SK-N-DZ (cell line): ENCODE data around the gene EDC4.
"Not testable (repeated sequence)": the region's sequence is repeated elsewhere in the genome, so short reads cannot be mapped to it uniquely, and the experiment has no call there.

Experiments
- DNase-seq: peaks from one replicate; pipeline ENCODE4 v3.0.0-alpha.2; 2015; ENCODE audit warnings: low spot score

EDC4 gene

DNA sequence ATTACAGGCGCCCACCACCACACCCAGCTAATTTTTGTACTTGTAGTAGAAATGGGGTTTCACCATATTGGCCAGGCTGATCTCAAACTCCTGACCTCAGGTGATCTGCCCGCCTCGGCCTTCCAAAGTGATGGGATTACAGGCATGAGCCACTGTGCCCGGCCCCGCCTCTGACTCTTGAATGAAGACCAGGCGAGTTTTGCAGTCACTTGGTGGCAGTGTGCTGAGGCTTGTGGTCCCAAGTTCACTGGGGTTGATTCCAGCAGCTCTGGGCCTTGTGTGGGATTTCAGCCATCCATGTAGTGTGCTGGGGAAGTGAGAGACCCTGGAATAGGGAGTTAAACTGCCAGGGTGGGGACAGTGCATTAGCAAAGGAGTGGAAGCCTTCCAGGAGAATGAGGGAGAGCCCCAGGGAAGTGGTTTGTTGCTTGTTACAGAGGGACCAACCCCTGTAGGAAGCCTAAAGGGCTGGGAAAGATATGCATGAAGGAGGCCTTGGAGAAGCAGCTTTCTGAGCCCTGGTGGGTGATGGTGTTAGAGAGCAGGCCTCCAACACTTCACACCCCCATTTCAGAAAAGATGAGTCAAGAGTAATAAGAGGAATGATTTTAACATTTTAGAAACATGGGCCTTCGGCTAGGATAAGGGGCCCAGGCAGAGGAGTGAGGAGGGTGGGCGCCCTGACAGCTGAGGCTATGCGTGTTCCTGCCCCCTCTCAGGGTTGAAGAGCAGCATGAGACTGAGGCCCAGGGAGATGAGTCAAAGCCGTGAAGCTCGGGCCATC is 34.7 kb downstream of the EDC4 start:
- no peak for DNase-seq

DNA sequence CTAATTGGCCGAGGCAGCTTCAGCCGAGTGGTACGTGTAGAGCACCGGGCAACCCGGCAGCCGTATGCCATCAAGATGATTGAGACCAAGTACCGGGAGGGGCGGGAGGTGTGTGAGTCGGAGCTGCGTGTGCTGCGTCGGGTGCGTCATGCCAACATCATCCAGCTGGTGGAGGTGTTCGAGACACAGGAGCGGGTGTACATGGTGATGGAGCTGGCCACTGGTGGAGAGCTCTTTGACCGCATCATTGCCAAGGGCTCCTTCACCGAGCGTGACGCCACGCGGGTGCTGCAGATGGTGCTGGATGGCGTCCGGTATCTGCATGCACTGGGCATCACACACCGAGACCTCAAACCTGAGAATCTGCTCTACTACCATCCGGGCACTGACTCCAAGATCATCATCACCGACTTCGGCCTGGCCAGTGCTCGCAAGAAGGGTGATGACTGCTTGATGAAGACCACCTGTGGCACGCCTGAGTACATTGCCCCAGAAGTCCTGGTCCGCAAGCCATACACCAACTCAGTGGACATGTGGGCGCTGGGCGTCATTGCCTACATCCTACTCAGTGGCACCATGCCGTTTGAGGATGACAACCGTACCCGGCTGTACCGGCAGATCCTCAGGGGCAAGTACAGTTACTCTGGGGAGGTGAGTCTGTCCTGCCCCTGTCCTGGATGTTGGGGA is 36.3 kb downstream of the EDC4 start:
- DNase-seq, result no peak

- DNase-seq, result no peak
Measured at GRCh38 chr16:67910158-67910557, 37.3 kb downstream of the EDC4 start.

- DNase-seq, result no peak
Measured at GRCh38 chr16:67914758-67915495, 42.1 kb downstream of the EDC4 start.

GRCh38 chr16:67915496-67915769 is 42.6 kb downstream of the EDC4 start:
- DNase-seq, result not testable (repeated sequence)

DNA sequence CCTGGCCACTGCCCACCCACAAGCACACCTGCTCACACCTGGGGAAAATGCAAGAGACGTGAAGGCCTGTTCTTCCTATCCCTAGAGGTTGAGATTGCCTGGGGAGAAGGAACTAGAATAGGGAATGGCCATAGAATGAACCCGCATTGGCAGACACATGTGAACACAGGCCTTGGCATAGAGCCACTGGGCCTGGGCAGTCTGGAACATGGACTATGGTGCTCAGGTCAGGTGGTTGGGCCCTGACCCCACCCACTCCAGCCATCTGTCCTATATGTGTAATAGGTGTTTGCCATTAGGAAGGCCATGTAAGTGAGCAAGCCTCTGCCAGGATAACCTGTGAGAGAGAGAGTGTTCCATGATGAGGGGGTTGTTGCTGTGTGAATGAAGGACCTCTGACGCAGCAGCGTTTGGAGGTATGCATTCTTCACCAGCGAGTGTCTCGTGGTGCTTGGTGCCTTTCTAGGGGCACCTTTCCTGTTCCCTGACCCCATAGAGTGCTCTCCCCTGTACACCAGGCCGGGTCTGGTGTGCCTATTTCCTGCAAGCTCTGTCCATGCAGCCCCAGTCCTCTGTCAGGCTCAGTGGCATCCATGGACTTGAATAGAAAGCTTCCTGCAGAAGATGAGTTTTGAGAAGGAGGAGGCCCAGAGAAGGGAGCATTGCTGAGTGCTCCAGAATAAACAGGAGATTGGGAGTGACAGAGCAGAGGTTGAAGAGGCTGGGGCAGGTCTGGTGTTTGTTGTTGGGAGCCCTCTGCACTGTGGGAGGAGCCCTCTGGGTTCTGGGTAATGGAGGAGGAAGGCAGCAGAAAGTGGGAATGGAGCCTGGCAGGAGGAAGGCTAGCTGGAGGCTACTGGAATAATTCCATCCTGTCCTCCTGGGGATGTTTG is 43.2 kb downstream of the EDC4 start:
- DNase-seq, result no peak

- DNase-seq, result no peak
Measured at GRCh38 chr16:67917140-67917851, 44.4 kb downstream of the EDC4 start.

- no peak for DNase-seq
Measured at GRCh38 chr16:67917852-67918236, 45.0 kb downstream of the EDC4 start.

- DNase-seq, result no peak
Measured at GRCh38 chr16:67919622-67920221, 46.9 kb downstream of the EDC4 start.

DNA sequence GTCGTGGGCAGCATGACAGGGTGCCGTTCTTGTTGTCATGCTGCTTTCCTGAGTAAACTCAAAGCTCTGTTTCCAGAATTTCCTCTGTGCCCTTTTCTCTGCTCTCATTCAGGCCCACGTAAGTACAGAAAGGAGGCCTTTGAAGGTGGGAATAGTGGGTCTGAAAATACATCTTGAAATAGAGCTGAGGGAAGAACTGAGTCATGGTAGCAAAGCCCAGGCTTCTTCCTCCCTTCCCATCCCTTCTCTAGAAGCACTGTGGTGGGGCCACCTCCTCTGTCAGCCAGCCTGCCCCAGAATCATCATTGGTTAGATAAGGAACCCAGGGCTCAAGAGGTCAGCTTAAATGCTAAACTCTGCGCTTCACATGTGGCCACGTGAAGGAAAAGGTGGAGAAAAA is 49.4 kb downstream of the EDC4 start:
- DNase-seq, result no peak

DNA sequence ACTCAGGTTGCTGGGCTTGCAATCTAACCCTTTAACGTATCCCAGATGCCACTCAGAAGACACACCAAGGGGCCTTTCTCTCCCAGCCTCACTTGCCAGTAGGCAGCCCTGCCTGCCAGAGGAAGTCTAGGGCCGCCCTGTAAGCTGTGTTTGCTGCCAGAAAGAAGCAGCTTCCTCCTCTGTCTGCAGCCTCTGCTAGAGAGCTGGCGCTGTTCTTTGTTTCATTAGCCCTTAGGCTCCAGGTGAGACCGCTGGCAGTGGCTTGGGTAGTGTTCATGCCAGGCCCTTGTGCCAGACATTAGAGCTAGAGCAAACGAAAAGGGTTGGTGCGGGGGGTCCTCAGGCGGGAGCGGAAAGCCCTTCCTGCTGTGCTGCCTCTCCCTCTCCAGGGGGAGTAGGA is 49.9 kb downstream of the EDC4 start:
- no peak for DNase-seq

DNA sequence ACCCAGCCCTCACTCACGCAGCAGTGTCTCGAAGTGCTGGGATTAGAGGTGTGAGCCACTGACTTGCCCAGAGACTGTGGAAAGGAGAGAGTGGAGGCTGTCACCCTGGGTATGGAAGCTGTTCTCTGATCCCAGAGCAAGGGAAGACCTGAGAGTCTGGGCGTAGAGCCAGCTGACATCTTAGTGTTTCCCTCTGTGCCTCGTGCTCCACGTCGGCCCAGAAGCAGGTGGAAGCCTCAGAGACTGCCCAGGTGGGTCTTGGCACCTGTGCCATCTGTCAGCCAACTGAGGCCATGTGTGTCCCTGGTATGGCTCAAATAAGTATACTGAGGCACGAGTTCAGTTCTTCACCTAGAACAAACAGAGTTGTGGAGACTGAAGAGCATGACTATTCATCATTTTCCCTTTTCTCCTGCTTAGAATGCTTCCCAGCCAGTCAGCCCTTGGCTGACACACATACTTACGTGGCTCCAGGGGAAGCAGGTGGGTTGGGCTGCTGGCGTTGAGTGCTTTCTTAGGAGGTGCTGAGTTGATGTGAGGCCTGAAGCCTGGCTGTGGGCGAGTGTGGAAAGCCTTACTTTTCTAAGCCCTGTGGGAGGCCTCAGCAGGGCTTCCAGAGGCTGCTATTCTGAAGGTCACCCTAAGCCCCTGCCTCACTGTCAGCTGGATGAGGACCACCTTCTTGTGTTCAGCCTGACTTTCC is 50.7 kb downstream of the EDC4 start:
- no peak for DNase-seq

- no peak for DNase-seq
Measured at GRCh38 chr16:67924140-67924906, 51.5 kb downstream of the EDC4 start.

DNA sequence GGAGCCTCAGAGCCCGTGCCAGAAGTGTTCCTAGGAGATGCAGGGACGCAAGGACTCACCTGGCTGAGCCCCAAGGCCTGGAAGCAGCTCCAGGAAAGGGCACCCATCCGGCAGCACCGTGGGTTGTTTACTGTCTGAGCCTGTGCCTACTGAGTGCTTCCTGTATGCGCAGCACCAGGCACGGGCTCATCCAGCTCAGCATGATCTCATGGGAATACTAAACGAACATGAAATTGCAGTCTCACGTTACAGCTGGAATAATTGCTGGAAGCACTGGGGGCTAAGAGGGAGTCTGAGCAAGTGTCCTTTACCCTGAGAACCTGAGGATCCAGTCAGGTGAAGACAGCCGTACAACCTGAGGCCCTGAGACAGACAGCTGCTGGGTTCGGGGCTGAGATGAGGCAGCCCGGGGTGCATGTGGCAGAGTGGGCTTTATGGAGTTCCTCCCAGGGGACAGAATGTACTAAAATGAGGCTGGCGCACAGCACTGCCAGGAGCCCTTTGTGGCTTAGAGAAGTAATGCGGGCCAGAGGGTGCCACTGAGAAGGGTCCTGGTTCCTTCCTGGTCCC is 53.4 kb downstream of the EDC4 start:
- DNase-seq, result peak; percentile 68

- DNase-seq, result no peak
Measured at GRCh38 chr16:67927131-67927941, 54.5 kb downstream of the EDC4 start.

DNA sequence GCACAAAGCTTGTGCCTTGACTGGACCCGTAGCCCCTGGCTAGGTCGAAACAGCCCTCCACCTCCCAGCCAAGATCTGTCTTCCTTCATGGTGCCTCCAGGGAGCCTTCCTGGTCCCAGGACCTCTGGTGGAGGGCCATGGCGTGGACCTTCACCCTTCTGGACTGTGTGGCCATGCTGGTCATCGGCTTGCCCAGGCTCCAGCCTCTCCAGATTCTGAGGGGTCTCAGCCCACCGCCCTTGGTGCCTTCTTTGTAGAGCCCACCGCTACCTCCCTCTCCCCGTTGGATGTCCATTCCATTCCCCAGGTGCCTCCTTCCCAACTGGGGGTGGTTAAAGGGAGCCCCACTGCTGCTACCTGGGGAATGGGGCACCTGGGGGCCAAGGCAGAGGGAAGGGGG is 55.3 kb downstream of the EDC4 start:
- DNase-seq, result no peak

DNA sequence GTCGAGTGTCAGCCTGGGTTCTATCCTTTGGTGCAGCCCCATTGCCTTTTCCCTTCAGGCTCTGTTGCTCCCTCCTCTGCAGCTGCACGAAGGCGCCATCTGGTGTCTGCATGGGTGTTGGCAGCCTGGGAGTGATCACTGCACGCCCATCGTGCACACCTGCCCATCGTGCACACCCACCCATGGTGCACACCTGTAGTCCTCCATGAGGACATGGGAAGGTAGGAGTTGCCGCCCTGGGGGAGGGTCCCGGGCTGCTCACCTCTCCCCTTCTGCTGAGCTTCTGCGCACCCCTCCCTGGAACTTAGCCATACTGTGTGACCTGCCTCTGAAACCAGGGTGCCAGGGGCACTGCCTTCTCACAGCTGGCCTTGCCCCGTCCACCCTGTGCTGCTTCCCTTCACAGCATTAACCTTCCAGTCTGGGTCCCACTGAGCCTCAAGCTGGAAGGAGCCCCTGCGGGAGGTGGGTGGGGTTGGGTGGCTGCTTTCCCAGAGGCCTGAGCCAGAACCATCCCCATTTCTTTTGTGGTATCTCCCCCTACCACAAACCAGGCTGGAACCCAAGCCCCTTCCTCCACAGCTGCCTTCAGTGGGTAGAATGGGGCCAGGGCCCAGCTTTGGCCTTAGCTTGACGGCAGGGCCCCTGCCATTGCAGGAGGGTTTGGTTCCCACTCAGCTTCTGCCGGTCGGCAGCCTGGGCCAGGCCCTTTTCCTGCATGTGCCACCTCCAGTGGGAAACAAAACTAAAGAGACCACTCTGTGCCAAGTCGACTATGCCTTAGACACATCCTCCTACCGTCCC is 55.9 kb downstream of the EDC4 start:
- peak; percentile 61 for DNase-seq
